Brain microvascular endothelial cell (primary cell): Measurements from ENCODE around the gene NUMBL.

Source experiments
- DNase-seq: peaks from one replicate; pipeline ENCODE4 v3.0.0-alpha.2; 2020
- H3K27ac ChIP-seq: fragments of 250-450 bp; sonication (Bioruptor Pico); 2 replicates; pipeline ENCODE4 v1.5.1; 2020; ENCODE audit warnings: mild to moderate bottlenecking, moderate library complexity
- H3K27me3 ChIP-seq: fragments of 250-450 bp; sonication (Bioruptor Pico); replicated peaks from 2 replicates; pipeline ENCODE4 v1.5.1; 2020; ENCODE audit warnings: mild to moderate bottlenecking
- H3K36me3 ChIP-seq: fragments of 250-450 bp; sonication (Bioruptor Pico); replicated peaks from 2 replicates; pipeline ENCODE4 v1.5.1; 2020; ENCODE audit warnings: mild to moderate bottlenecking
- H3K4me3 ChIP-seq: 2 replicates; pipeline ENCODE4 v1.5.1; 2011; ENCODE audit warnings: low read depth, mild to moderate bottlenecking, control low read depth, low read length, moderate library complexity
- CTCF ChIP-seq: IDR thresholded peaks from 2 replicates; pipeline ENCODE4 v1.5.1; 2011; ENCODE audit warnings: low read depth, mild to moderate bottlenecking, moderate library complexity, low read length, control low read depth, inconsistent platforms; ENCODE audit errors: missing control alignments
- in situ Hi-C: cut with HindIII; loops from 2 replicates; pipeline ENCODE4 v1.10.0; 2017; ENCODE audit warnings: low sequenced_read_pairs, low pct_ligation_motif_present

The NUMBL gene

GRCh38 chr19:40685563-40685962 is 4.9 kb downstream of the NUMBL start:
- H3K27me3 ChIP-seq = no peaks in the 10 kb centered on the region
- no peak for TF ChIP-seq CTCF
- no peak for DNase-seq
- peaks cover 52% of the 10 kb centered on the region for H3K36me3 ChIP-seq
- no peak overlapping the region for H3K27ac ChIP-seq
- H3K4me3 ChIP-seq = no peak overlapping the region
- in situ Hi-C loops = no loop called here

GRCh38 chr19:40685016-40685526 is 5.4 kb downstream of the NUMBL start:
- H3K36me3 ChIP-seq = peaks cover 57% of the 10 kb centered on the region
- in situ Hi-C loops = no loop called here
- no peak overlapping the region for H3K4me3 ChIP-seq
- no peaks in the 10 kb centered on the region for H3K27me3 ChIP-seq
- DNase-seq = no peak
- TF ChIP-seq CTCF = no peak
- no peak overlapping the region for H3K27ac ChIP-seq

DNA sequence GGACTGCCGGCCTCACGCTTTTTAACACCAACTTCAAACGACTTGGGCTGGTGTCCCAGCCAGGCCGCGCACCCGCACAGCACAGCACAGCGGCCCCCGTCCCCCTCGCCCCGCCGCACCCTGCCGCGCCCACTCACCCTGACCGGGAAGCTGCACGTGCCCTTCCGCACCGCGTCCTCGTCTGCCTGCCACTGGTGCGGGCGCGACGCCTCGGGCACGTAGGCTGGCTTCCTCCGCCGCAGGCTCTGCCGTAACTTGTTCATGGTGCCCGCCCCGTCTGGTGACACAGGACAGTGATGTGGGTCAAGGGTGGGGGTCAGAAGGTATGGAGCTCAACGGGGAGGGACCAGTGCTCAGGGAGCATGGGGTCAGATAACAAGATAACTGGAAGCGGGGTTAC is 6.2 kb downstream of the NUMBL start:
- TF ChIP-seq CTCF = no peak
- in situ Hi-C loops = no loop called here
- Histone ChIP-seq H3K27me3 (no peaks in the 10 kb centered on the region), H3K36me3 (peaks cover 60% of the 10 kb centered on the region), H3K27ac (no peak overlapping the region), H3K4me3 (no peak overlapping the region)
- no peak for DNase-seq

GRCh38 chr19:40683437-40683836 is 7.0 kb downstream of the NUMBL start:
- no peak for TF ChIP-seq CTCF
- no peak for DNase-seq
- no peak overlapping the region for H3K27ac ChIP-seq
- peaks cover 67% of the 10 kb centered on the region for H3K36me3 ChIP-seq
- H3K27me3 ChIP-seq = no peaks in the 10 kb centered on the region
- H3K4me3 ChIP-seq = no peak overlapping the region
- in situ Hi-C loops = no loop called here

DNA sequence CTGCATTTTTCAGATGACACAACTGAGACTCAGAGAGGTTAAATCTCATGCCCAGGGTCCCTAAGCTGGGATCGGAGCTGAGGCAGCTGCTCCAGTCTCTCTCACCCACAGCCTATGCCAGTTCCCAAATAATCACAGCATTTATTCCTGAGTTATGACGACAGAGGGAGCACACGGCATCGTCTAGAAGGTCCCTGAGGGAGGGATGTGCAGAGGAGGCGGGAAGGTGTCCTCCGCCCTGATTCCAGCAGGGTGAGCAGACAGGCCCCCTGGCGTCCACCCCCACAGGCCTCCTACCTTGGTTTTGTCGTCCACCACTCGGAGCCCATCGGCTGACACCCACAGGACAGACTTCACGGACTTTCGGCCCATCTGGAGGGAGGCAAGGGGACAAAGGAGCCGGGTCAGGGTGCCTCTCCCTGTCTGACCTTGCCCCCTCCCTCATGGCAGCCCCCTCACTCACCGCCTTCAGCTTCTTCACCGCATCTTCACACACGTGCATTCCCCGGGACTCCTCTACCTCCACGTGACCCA is 8.0 kb downstream of the NUMBL start:
- DNase-seq = no peak
- Histone ChIP-seq H3K27me3 (no peaks in the 10 kb centered on the region), H3K4me3 (no peak overlapping the region), H3K27ac (no peak overlapping the region), H3K36me3 (peaks cover 75% of the 10 kb centered on the region)
- TF ChIP-seq CTCF = no peak
- in situ Hi-C loops = no loop called here

DNA sequence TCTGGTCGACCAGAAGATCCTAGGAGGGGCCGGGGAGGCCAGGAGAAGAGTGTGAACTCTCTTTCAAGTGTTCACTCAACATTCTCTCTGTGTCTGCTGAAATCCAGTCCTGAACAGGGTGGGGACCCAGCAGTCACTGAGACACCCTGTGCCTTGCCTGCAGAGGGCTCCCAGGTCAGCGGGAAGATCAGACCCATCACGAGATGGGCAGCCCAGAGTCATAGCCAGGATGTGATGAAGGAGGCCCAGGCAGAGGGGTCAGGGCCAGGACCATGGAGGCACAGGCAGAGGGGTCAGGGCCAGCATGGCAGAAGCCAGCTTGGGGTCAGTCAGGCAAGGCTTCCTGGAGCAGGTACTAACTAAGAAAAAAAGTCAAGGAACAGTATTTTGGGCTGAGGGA is 9.4 kb downstream of the NUMBL start:
- Histone ChIP-seq H3K27ac (no peak overlapping the region), H3K36me3 (peaks cover 77% of the 10 kb centered on the region), H3K27me3 (no peaks in the 10 kb centered on the region), H3K4me3 (no peak overlapping the region)
- DNase-seq = no peak
- in situ Hi-C loops = no loop called here
- TF ChIP-seq CTCF = no peak
